Mucosa of descending colon (tissue), 3 donors: ENCODE data around the gene ESR2. TPM values are rescaled to one million over a fixed set of nuclear protein-coding genes. Genes with fewer than 3 reads are reported as not detected.

Source experiments
- ATAC-seq: fragments of 200-7000 bp; cut with Tn5 transposase; one replicate; pipeline ENCODE4 v1.9.1; 2020; ENCODE audit warnings: mild to moderate bottlenecking, moderate library complexity
- DNase-seq, 3 donors: peaks; one replicate each; pipeline ENCODE4 v3.0.0-alpha.2; 2020
- H3K36me3 ChIP-seq: fragments of 200-600 bp; one replicate; pipeline ENCODE4 v1.8.0; 2021; ENCODE audit warnings: low read depth, mild to moderate bottlenecking
- H3K4me1 ChIP-seq: fragments of 200-600 bp; one replicate; pipeline ENCODE4 v1.8.0; 2021; ENCODE audit warnings: low read depth, mild to moderate bottlenecking
- H3K4me3 ChIP-seq: fragments of 200-600 bp; one replicate; pipeline ENCODE4 v1.8.0; 2021; ENCODE audit warnings: mild to moderate bottlenecking
- H3K9me3 ChIP-seq: fragments of 200-600 bp; one replicate; pipeline ENCODE4 v1.8.0; 2021; ENCODE audit warnings: mild to moderate bottlenecking
- intact Hi-C, 2 donors: fragments of 100-400 bp; cut with DNase I in 1 of 2; cut with micrococcal nuclease in 1 of 2; formaldehyde crosslinking; loops; one replicate each; pipeline versions ENCODE4 v1.11.0 to v1.11.1; 2022; cut with DNase I, micrococcal nuclease
- total RNA-seq, 3 donors: library from RNA; stranded (reverse); fragmentation: NEBNext Ultra II Directional in 2 of 3; extraction: Animal tissue kit (Norgen Biotek cat#: 25700) in 2 of 3; gene quantifications; one replicate each; pipeline versions ENCODE4 v1.2.1 to v1.2.4, GENCODE V29; 2021 to 2023
- TF ChIP-seq, protein P1 (sequence below): fragments of 200-600 bp; IDR thresholded peaks from one replicate; pipeline ENCODE4 v1.8.0; 2022; ENCODE audit warnings: antibody characterized with exemption, mild to moderate bottlenecking
- donor health status: DM: no; HTN: no; CAD: no; lungs with moderate emphysema.
- donor health status: DM: no; HTN: no; CAD: no.
- donor health status: DM: no; HTN: yes; CAD: no.

The ESR2 gene
- total RNA-seq, 3 donors from 2014 or later = 0.32 to 0.60 (median 0.41) TPM

DNA sequence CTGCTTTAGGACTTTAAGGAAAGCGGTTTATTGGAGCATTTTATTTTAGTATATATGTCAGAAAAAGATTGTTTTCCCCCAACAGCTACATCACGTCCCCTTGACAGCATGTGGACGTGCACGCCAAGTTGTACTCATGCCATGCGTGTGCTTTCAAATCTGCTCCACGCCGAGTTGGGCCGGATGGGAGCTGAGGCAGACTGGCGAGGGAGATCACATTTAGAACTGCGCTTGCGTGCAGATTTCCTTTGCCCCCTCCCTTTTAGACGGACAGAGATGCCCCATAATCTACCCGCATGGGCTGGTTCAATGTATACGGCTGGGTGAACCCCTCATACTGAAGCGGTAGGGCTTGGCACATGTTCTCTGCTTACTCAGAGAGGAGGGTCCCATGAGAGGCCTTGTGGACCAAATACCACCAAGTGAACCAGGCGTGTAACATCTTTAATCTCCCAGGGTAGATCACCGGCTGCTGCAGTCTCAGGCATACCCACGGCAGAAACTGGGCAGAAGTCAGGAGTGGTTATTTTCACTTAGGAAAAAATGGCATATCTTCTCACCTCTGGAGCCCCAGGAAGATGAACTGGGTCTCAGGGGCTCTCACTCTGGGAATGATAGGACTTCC is 92.1 kb downstream of the ESR2 start:
- no peak for ATAC-seq
- TF ChIP-seq, protein P1, sequence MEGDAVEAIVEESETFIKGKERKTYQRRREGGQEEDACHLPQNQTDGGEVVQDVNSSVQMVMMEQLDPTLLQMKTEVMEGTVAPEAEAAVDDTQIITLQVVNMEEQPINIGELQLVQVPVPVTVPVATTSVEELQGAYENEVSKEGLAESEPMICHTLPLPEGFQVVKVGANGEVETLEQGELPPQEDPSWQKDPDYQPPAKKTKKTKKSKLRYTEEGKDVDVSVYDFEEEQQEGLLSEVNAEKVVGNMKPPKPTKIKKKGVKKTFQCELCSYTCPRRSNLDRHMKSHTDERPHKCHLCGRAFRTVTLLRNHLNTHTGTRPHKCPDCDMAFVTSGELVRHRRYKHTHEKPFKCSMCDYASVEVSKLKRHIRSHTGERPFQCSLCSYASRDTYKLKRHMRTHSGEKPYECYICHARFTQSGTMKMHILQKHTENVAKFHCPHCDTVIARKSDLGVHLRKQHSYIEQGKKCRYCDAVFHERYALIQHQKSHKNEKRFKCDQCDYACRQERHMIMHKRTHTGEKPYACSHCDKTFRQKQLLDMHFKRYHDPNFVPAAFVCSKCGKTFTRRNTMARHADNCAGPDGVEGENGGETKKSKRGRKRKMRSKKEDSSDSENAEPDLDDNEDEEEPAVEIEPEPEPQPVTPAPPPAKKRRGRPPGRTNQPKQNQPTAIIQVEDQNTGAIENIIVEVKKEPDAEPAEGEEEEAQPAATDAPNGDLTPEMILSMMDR = no peak
- intact Hi-C loops = no loop called here
- Histone ChIP-seq H3K9me3 (no peaks in the 10 kb centered on the region), H3K4me1 (no peaks in the 10 kb centered on the region), H3K36me3 (no peaks in the 10 kb centered on the region), H3K4me3 (no peak overlapping the region)
- DNase-seq = no peak

DNA sequence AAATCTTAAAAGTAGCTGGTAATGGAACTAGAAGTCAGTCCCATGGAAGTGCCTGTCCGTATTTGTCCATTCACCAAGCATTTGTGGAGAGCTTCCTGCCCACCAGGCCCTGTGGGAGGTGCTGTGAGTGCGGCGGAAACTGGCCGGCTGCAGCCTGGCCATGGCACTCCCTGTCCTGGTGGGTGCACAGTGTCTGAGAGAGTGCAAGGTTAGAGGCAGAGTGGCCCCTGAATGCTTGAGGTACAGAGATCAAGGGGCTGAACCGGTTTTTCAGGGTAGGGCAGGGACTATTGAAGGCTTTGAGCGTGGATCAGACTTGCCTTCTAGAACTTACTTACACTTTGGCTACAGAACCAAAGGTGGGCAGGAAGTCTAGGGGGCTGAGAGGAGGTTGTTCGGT is 92.9 kb downstream of the ESR2 start:
- ATAC-seq = peak; percentile 19

DNA sequence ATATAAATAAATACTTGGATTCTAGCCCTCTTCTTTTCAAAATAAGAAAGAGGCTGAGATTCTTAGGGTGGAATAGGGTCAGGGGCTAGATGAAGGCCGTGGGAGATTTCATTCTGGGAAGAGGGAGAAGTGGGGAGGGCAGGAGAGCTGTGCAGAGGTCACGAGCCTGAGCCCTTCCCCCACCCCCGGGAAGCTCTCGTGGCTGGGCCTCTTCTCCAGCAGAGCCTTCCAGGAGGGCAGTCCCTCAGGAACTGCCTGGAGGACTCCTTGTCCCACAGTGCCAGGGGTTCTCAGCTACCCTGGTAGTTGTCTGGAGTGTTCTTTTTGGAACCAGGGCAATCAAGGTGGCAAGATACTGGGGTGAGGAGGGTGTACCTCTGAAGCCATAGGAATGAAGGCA is 94.0 kb downstream of the ESR2 start:
- Histone ChIP-seq H3K4me1 (no peaks in the 10 kb centered on the region), H3K9me3 (no peaks in the 10 kb centered on the region), H3K4me3 (no peak overlapping the region), H3K36me3 (no peaks in the 10 kb centered on the region)
- DNase-seq (no peak), ATAC-seq (no peak)
- intact Hi-C loops = no loop called here
- TF ChIP-seq, protein P1 = no peak

More for the DNA sequence above, 92.9 kb downstream of the ESR2 start:
- no peak overlapping the region for H3K4me3 ChIP-seq
- intact Hi-C loops = no loop called here
- H3K9me3 ChIP-seq = no peaks in the 10 kb centered on the region
- no peaks in the 10 kb centered on the region for H3K4me1 ChIP-seq
- no peaks in the 10 kb centered on the region for H3K36me3 ChIP-seq
- TF ChIP-seq, protein P1 = no peak
- no peak for DNase-seq

DNA sequence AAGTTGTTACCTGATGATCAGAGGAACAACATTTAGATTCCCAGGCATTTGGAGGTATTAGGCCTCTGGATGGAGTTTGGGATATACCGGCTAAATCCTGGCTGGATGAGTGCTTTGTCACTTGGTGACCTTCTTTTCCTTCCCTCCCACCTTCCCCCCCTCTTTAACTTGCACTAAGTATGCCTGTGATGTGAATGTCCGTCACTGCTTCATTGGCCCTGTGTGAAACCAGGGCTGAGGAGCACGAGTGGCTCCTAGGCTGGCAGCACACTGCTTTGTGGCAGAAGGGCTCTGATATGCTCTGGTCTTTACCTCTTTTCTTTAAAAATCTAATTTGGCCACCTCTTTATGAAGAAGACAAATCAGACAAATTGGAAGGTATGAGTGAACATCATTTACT is 95.7 kb downstream of the ESR2 start:
- H3K4me1 ChIP-seq = no peaks in the 10 kb centered on the region
- H3K9me3 ChIP-seq = no peaks in the 10 kb centered on the region
- TF ChIP-seq, protein P1 = no peak
- ATAC-seq = no peak
- intact Hi-C loops = no loop called here
- no peaks in the 10 kb centered on the region for H3K36me3 ChIP-seq
- no peak for DNase-seq
- H3K4me3 ChIP-seq = no peak overlapping the region

DNA sequence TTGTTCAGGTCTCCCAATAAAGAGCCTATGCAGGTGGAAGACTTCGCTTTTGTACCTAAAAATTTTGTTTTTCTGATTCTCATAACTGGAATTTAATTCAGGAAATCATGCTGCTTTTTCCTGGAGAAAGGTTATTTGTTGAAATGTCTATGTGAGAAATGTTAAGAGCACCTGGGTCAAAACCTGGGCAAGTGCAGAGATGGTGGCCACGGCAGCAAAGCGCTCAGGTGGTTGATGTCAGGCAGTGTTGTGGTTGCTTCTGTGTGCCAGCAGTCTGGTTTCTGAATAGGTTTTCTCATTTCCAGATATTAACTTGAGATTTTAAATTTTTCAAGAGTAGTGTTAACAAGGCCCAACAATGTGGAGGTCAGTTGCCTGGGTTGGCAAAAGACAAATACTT is 96.2 kb downstream of the ESR2 start:
- H3K4me1 ChIP-seq = no peaks in the 10 kb centered on the region
- H3K4me3 ChIP-seq = no peak overlapping the region
- H3K36me3 ChIP-seq = no peaks in the 10 kb centered on the region
- TF ChIP-seq, protein P1 = no peak
- H3K9me3 ChIP-seq = no peaks in the 10 kb centered on the region
- ATAC-seq (no peak), DNase-seq (no peak)
- intact Hi-C loops = no loop called here
